PC-3 (cell line): ENCODE measurements around the gene MYO16. TPM values are rescaled to one million over a fixed set of nuclear protein-coding genes. Genes with fewer than 3 reads are reported as not detected.

ENCODE experiments used
- ATAC-seq: fragments of 200-7000 bp; cut with Tn5 transposase; 2 replicates; pipeline ENCODE4 v1.9.1; 2020; ENCODE audit warnings: mild to moderate bottlenecking, moderate library complexity
- BruUV-seq: library from RNA; stranded (reverse); fragments of 400-500 nt; replicated peaks from 2 replicates; lab custom pipeline; 2021; lab: Mats Ljungman, UMichigan
- CTCF ChIA-PET: fragments of 300-600 bp; sonication (Branson Sonifier 250); formaldehyde crosslinking; loops from one replicate; lab custom pipeline; 2022; ENCODE audit warnings: antibody characterized with exemption; lab: Charles Lee
- POLR2A ChIA-PET: fragments of 300-600 bp; sonication (Branson Sonifier 250); formaldehyde crosslinking; loops from one replicate; lab custom pipeline; 2022; ENCODE audit warnings: antibody characterized with exemption; ENCODE audit not compliant: unreplicated experiment; lab: Charles Lee
- DNase-seq: peaks from one replicate; pipeline ENCODE4 v3.0.0-alpha.2; 2015
- H2AFZ ChIP-seq: fragments of 300-600 bp; sonication (generic); 2 replicates; pipeline ENCODE4 v1.6.0; 2016; ENCODE audit warnings: antibody characterized with exemption, low read length
- H3F3A ChIP-seq: fragments of 300-600 bp; sonication (generic); one replicate; pipeline ENCODE4 v1.6.0; 2017; ENCODE audit warnings: antibody characterized with exemption, low read length, control low read depth, mild to moderate bottlenecking; ENCODE audit not compliant: unreplicated experiment
- H3K27ac ChIP-seq: fragments of 300-600 bp; sonication (generic); 2 replicates; pipeline ENCODE4 v1.5.1; 2016; ENCODE audit warnings: mild to moderate bottlenecking, low read length
- H3K27me3 ChIP-seq: fragments of 300-600 bp; sonication (generic); 2 replicates; pipeline ENCODE4 v1.6.1; 2016; ENCODE audit warnings: low read length, mixed read lengths
- H3K36me3 ChIP-seq: fragments of 300-600 bp; sonication (generic); 2 replicates; pipeline ENCODE4 v1.6.1; 2016; ENCODE audit warnings: low read depth, mixed run types, low read length, mixed read lengths
- H3K4me1 ChIP-seq: fragments of 300-600 bp; sonication (generic); 2 replicates; pipeline ENCODE4 v1.5.1; 2016; ENCODE audit warnings: low read length; ENCODE audit not compliant: insufficient read depth
- H3K4me2 ChIP-seq: fragments of 300-600 bp; sonication (generic); 2 replicates; pipeline ENCODE4 v1.6.0; 2016; ENCODE audit warnings: low read length
- H3K4me3 ChIP-seq: fragments of 300-600 bp; sonication (generic); 2 replicates; pipeline ENCODE4 v1.5.1; 2016; ENCODE audit warnings: mild to moderate bottlenecking, low read length, mixed read lengths
- H3K79me2 ChIP-seq: fragments of 300-600 bp; sonication (generic); 2 replicates; pipeline ENCODE4 v1.6.1; 2017; ENCODE audit warnings: low read length, mixed read lengths
- H3K9ac ChIP-seq: fragments of 300-600 bp; sonication (generic); 2 replicates; pipeline ENCODE4 v1.6.0; 2016; ENCODE audit warnings: mild to moderate bottlenecking, low read length
- H3K9me2 ChIP-seq: fragments of 300-600 bp; sonication (generic); replicated peaks from 2 replicates; pipeline ENCODE4 v1.6.1; 2016; ENCODE audit warnings: mixed run types, low read length, mixed read lengths
- H3K9me3 ChIP-seq: fragments of 300-600 bp; sonication (generic); 2 replicates; pipeline ENCODE4 v1.6.1; 2016; ENCODE audit warnings: low read length, mixed read lengths
- H4K20me1 ChIP-seq: fragments of 300-600 bp; sonication (generic); 2 replicates; pipeline ENCODE4 v1.6.1; 2016; ENCODE audit warnings: low read length, mixed read lengths
- CTCF ChIP-seq: fragments of 300-600 bp; sonication (generic); conservative IDR thresholded peaks from 2 replicates; pipeline ENCODE4 v1.5.1; 2017; ENCODE audit warnings: antibody characterized with exemption, low read depth, mild to moderate bottlenecking, low read length
- EZH2 ChIP-seq: fragments of 300-600 bp; sonication (generic); IDR thresholded peaks from one replicate; pipeline ENCODE4 v1.6.1; 2017; ENCODE audit warnings: antibody characterized with exemption, mild to moderate bottlenecking, low read length; ENCODE audit not compliant: unreplicated experiment
- EZH2phosphoT487 ChIP-seq: fragments of 300-600 bp; sonication (generic); IDR thresholded peaks from 2 replicates; pipeline ENCODE4 v1.6.1; 2018; ENCODE audit warnings: mild to moderate bottlenecking, antibody characterized with exemption, low read length, borderline replicate concordance
- intact Hi-C: fragments of 100-400 bp; cut with micrococcal nuclease; formaldehyde crosslinking; loops from 2 replicates; pipeline ENCODE4 v1.9.0; 2023
- total RNA-seq: library from RNA; depleted of rRNA; stranded (reverse); fragments of >200 nt; gene quantifications from 2 replicates; pipeline ENCODE4 v1.2.3, GENCODE V29; 2014

The MYO16 gene
- total RNA-seq, 1 experiment from 2014 or later: not detected

DNA sequence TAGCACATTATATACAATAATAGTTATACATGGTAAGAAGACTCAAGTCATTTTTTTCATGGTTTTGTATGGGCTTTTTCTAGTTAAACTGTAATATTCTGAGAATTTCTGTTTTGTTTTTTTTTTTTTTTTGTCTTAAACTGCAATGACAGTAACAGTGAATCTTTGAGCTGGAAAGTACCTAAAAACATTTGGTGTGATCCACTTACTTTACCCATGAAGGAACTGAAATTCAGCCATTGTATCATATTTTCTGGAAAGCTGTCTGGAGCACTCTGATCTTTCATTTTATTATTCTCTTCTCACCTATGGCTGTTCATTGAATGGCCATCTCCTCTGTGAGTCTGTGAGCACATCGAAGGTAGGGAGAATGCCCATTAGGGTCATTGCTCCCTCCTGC lies 37.8 kb downstream of the MYO16 start:
- intact Hi-C loops: no loop called here
- Histone ChIP-seq H3K27ac (no peak overlapping the region), H4K20me1 (no peaks in the 10 kb centered on the region), H3K4me1 (no peaks in the 10 kb centered on the region), H3K36me3 (no peaks in the 10 kb centered on the region), H3K9me3 (no peaks in the 10 kb centered on the region), H3F3A (no peaks in the 10 kb centered on the region), H3K4me2 (no peak overlapping the region), H2AFZ (no peak overlapping the region), H3K9ac (no peak overlapping the region), H3K27me3 (no peaks in the 10 kb centered on the region), H3K79me2 (no peaks in the 10 kb centered on the region), H3K9me2 (no peaks in the 10 kb centered on the region), H3K4me3 (no peak overlapping the region)
- DNase-seq (no peak), ATAC-seq (no peak)
- no TSS peak for BruUV-seq
- no peak for TF ChIP-seq EZH2phosphoT487
- no peak for TF ChIP-seq EZH2
- no peak for TF ChIP-seq CTCF
- ChIA-PET POLR2A (no interaction called here), CTCF (no interaction called here)

- peaks cover under 1% of the 10 kb centered on the region; the same call in 1 of the 2 replicates for H3K27me3 ChIP-seq
- H2AFZ ChIP-seq: no peak overlapping the region
- no peaks in the 10 kb centered on the region for H4K20me1 ChIP-seq
- H3K9me3 ChIP-seq: no peaks in the 10 kb centered on the region
- H3K79me2 ChIP-seq: no peaks in the 10 kb centered on the region
- ChIA-PET POLR2A (no interaction called here), CTCF (interaction anchor here (0.7 kb wide), 1 partner anchor 60 kb away, joined by 3 read pairs; no protein-coding TSS in a partner anchor)
- no TSS peak for BruUV-seq
- ATAC-seq: no peak
- no peak overlapping the region for H3K4me2 ChIP-seq
- H3K4me1 ChIP-seq: no peaks in the 10 kb centered on the region
- H3K9me2 ChIP-seq: no peaks in the 10 kb centered on the region
- no peak overlapping the region for H3K9ac ChIP-seq
- no peak overlapping the region for H3K27ac ChIP-seq
- intact Hi-C loops: no loop called here
- no peaks in the 10 kb centered on the region for H3K36me3 ChIP-seq
- no peak overlapping the region for H3K4me3 ChIP-seq
- DNase-seq: no peak
- TF ChIP-seq EZH2phosphoT487: no peak
- no peak for TF ChIP-seq CTCF
- TF ChIP-seq EZH2: no peak
- no peaks in the 10 kb centered on the region for H3F3A ChIP-seq
Observed at GRCh38 chr13:108669381-108669780, 40.0 kb downstream of the MYO16 start.

DNA sequence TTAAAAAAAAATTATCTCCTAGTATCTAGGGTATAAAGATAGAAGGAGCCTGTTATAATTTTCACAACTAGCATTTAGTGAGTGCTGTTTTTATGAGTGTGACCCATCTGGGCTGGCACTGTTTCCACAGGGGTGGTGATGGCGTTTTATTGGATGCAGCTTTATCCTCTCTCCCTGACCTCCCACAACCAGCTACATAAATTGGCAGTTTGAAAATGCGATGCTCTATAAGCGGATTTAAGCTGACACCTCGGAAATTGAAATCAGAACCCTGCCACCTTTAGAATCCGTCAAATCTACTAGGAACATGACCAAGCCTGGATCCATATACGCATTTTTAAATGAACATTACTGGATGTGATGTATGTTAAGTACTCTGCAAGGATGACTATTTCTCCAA lies 44.9 kb downstream of the MYO16 start:
- ChIA-PET POLR2A (no interaction called here), CTCF (no interaction called here)
- Histone ChIP-seq H3K9me2 (no peaks in the 10 kb centered on the region), H2AFZ (no peak overlapping the region), H4K20me1 (no peaks in the 10 kb centered on the region), H3K4me3 (no peak overlapping the region), H3K79me2 (no peaks in the 10 kb centered on the region), H3K9me3 (no peaks in the 10 kb centered on the region), H3K36me3 (no peaks in the 10 kb centered on the region), H3K9ac (no peak overlapping the region), H3K27ac (no peak overlapping the region), H3F3A (no peaks in the 10 kb centered on the region), H3K27me3 (peaks cover 13% of the 10 kb centered on the region), H3K4me1 (no peaks in the 10 kb centered on the region), H3K4me2 (no peak overlapping the region)
- DNase-seq (no peak), ATAC-seq (no peak)
- no TSS peak for BruUV-seq
- no peak for TF ChIP-seq EZH2
- no peak for TF ChIP-seq EZH2phosphoT487
- no peak for TF ChIP-seq CTCF
- intact Hi-C loops: no loop called here
